ENCODE results near the gene PPFIBP2. TPM values are rescaled to one million over a fixed set of nuclear protein-coding genes. Genes with fewer than 3 reads are reported as not detected.

The PPFIBP2 gene
- total and polyA plus RNA-seq, 10 of the 15 experiments (the other 5 are each of a cell fraction or from before 2014, with no cell fraction given), result 17.3 to 56.3 (median 39.2) TPM

GRCh38 chr11:7694235-7694634, 180.4 kb downstream of the PPFIBP2 start:
- WGBS (ENCODE audit: insufficient coverage, insufficient replicate concordance, low lambda C conversion rate, missing lambda C conversion rate), result 61% methylated on average over 3 of the region's 3 CpGs
- POLR2A ChIA-PET, result interaction anchor here (0.6 kb wide), 1 partner anchor 948 kb away, joined by 3 read pairs; no protein-coding TSS in a partner anchor
- H3K27ac ChIP-seq (ENCODE audit: control insufficient read depth, insufficient read depth), result no peak overlapping the region
- H3K4me3 ChIP-seq, result no peak overlapping the region
- peaks cover 0 to 5% of the 10 kb centered on the region in 2 experiments; a peak in 2 of 4 replicates for H3K27me3 ChIP-seq (replicated peaks in 1 of 2; ENCODE audit: control insufficient read depth in 2 of 2, insufficient read depth in 2 of 2, low read length in 1 of 2)
- BruUV-seq (replicated peaks), result no TSS peak
- CTCF ChIA-PET, result interaction anchor here (0.5 to 3.2 kb wide), 17 partner anchors 8 to 939 kb away, joined by 3 to 26 read pairs (median 4); partner anchors contain the start of gene OVCH2
- SMC1A ChIA-PET (ENCODE audit: uncharacterized antibody, unreplicated experiment), result interaction anchor here (0.5 to 2.3 kb wide), 9 partner anchors 8 to 1251 kb away, joined by 3 to 13 read pairs (median 3); no protein-coding TSS in a partner anchor
- H3K4me1 ChIP-seq (ENCODE audit: control insufficient read depth, insufficient read depth, low read length), result no peaks in the 10 kb centered on the region
- peak overlapping the region; percentile 21; the same call in 1 of the 2 replicates for H2AFZ ChIP-seq (ENCODE audit: control insufficient read depth, low read depth, low read length)
- intact Hi-C loops (cut with micrococcal nuclease; ENCODE audit: unreplicated experiment) (loop anchor here (5.0 kb wide), 1 partner anchor 252 kb away; no protein-coding TSS in a partner anchor), in situ Hi-C loops (cut with MboI) (loop anchor here (5.0 to 10.0 kb wide), 2 partner anchors 342 to 879 kb away; no protein-coding TSS in a partner anchor)
- FAIRE-seq (no peak), ATAC-seq (no peak), DNase-seq (ENCODE audit: low read depth, low spot score) (no peak)
- RAD21 ChIA-PET (ENCODE audit: unreplicated experiment), result interaction anchor here (0.6 to 1.5 kb wide), 8 partner anchors 13 to 882 kb away, joined by 3 to 6 read pairs (median 4); no protein-coding TSS in a partner anchor
- no peaks in the 10 kb centered on the region for H4K20me1 ChIP-seq (ENCODE audit: control insufficient read depth, insufficient read depth)
- no peak overlapping the region for H3K9ac ChIP-seq (ENCODE audit: control insufficient read depth, insufficient read depth, low read length)
- H3K4me2 ChIP-seq (ENCODE audit: control insufficient read depth, insufficient read depth), result peak overlapping the region; percentile 26; the same call in 1 of the 2 replicates
- H3K9me3 ChIP-seq (replicated peaks; ENCODE audit: control insufficient read depth, insufficient read depth, low read length), result no peaks in the 10 kb centered on the region
- H3K79me2 ChIP-seq (ENCODE audit: control insufficient read depth, insufficient read depth, low read length), result no peaks in the 10 kb centered on the region
- no peaks in the 10 kb centered on the region for H3K36me3 ChIP-seq (ENCODE audit: control insufficient read depth in 2 of 2, insufficient read depth in 2 of 2, low read length in 1 of 2)
- TF ChIP-seq CEBPB (IDR thresholded peaks at IDR 0.05; ENCODE audit: borderline replicate concordance in 1 of 2, low read depth in 2 of 2, low read length in 2 of 2) (no peak), EGR1 (IDR thresholded peaks at IDR 0.05; ENCODE audit: borderline replicate concordance in 1 of 2, low read depth in 2 of 2, low read length in 2 of 2) (no peak), MYB (IDR thresholded peaks at IDR 0.05; ENCODE audit: borderline replicate concordance, low read depth, low read length) (no peak), RELB (IDR thresholded peaks at IDR 0.05; ENCODE audit: low read depth) (no peak), HDAC2 (IDR thresholded peaks at IDR 0.05) (no peak), IKZF1 (conservative IDR thresholded peaks at IDR 0.05) (no peak), SMAD5 (IDR thresholded peaks at IDR 0.05; ENCODE audit: low read depth) (no peak), RCOR1 (conservative IDR thresholded peaks at IDR 0.05; ENCODE audit: low read depth, low read length) (no peak), IRF5 (IDR thresholded peaks at IDR 0.05; ENCODE audit: borderline replicate concordance) (no peak), NFYA (IDR thresholded peaks at IDR 0.05; ENCODE audit: borderline replicate concordance, low read depth, low read length) (no peak), ESRRA (IDR thresholded peaks at IDR 0.05; ENCODE audit: low read length) (no peak), ZNF274 (IDR thresholded peaks at IDR 0.05; ENCODE audit: insufficient read depth, insufficient read length) (no peak), CBX5 (IDR thresholded peaks at IDR 0.05; ENCODE audit: low read depth) (no peak), ZBTB40 (IDR thresholded peaks at IDR 0.05; ENCODE audit: borderline replicate concordance) (no peak)
- TF ChIP-seq, protein P1, sequence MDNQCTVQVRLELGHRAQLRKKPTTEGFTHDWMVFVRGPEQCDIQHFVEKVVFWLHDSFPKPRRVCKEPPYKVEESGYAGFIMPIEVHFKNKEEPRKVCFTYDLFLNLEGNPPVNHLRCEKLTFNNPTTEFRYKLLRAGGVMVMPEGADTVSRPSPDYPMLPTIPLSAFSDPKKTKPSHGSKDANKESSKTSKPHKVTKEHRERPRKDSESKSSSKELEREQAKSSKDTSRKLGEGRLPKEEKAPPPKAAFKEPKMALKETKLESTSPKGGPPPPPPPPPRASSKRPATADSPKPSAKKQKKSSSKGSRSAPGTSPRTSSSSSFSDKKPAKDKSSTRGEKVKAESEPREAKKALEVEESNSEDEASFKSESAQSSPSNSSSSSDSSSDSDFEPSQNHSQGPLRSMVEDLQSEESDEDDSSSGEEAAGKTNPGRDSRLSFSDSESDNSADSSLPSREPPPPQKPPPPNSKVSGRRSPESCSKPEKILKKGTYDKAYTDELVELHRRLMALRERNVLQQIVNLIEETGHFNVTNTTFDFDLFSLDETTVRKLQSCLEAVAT (IDR thresholded peaks at IDR 0.05), result no peak

Data from GM12878 (cell line).